Measurements from ENCODE around the gene NEK6.

NEK6 gene

GRCh38 chr9:124399968-124400940 is 142.5 kb downstream of the NEK6 start:
- no peak for DNase-seq (ENCODE audit: low read depth in 3 of 3)
